ENCODE data around the gene KIRREL1.

Gene KIRREL1

GRCh38 chr1:158148468-158148867, 155.0 kb downstream of the KIRREL1 start:
- no peak for DNase-seq

GRCh38 chr1:158149175-158149574, 155.7 kb downstream of the KIRREL1 start:
- DNase-seq = no peak

Data from NCI-H187 (cell line).